Measurements from ENCODE around the gene AVPI1.

- TF ChIP-seq CTCF (IDR thresholded peaks at IDR 0.05; ENCODE audit: insufficient read depth, low read depth, low read length) = no peak
- TF ChIP-seq EZH2 (IDR thresholded peaks at IDR 0.05; ENCODE audit: insufficient read depth, low read length) = no peak
These were observed 45.0 kb upstream of the AVPI1 start for GRCh38 chr10:97732052-97732359.

Data from astrocyte (in vitro differentiated cells and primary cell).